HEK293 (cell line): ENCODE results near the gene MYO3A.

ENCODE experiments used
- CTCF ChIP-seq: fragments of 450-650 bp; formaldehyde crosslinking; IDR thresholded peaks from 2 replicates; pipeline ENCODE4 v1.5.1; 2016; ENCODE audit warnings: missing biosample characterization, missing genetic modification characterization
- ZIC2 ChIP-seq: fragments of 450-650 bp; formaldehyde crosslinking; IDR thresholded peaks from 2 replicates; pipeline ENCODE4 v1.5.1; 2016; ENCODE audit warnings: missing biosample characterization, missing genetic modification characterization
- ZNF221 ChIP-seq: fragments of 450-650 bp; formaldehyde crosslinking; IDR thresholded peaks from 2 replicates; pipeline ENCODE4 v1.5.1; 2017; ENCODE audit warnings: missing biosample characterization, missing genetic modification characterization, borderline replicate concordance
- ZNF426 ChIP-seq: fragments of 450-650 bp; formaldehyde crosslinking; IDR thresholded peaks from 2 replicates; pipeline ENCODE4 v1.5.1; 2017; ENCODE audit warnings: missing biosample characterization, missing genetic modification characterization, mild to moderate bottlenecking, inconsistent platforms, moderate library complexity
- ZNF529 ChIP-seq: fragments of 450-650 bp; formaldehyde crosslinking; IDR thresholded peaks from 2 replicates; pipeline ENCODE4 v1.5.1; 2017; ENCODE audit warnings: missing genetic modification characterization, missing biosample characterization; ENCODE audit not compliant: insufficient replicate concordance
- ZNF548 ChIP-seq: fragments of 450-650 bp; formaldehyde crosslinking; IDR thresholded peaks from 2 replicates; pipeline ENCODE4 v1.5.1; 2016; ENCODE audit warnings: missing biosample characterization, missing genetic modification characterization
- ZNF600 ChIP-seq: fragments of 450-650 bp; formaldehyde crosslinking; IDR thresholded peaks from 2 replicates; pipeline ENCODE4 v1.5.1; 2016; ENCODE audit warnings: missing biosample characterization, missing genetic modification characterization
- ZNF629 ChIP-seq: fragments of 450-650 bp; formaldehyde crosslinking; IDR thresholded peaks from 2 replicates; pipeline ENCODE4 v1.5.1; 2017; ENCODE audit warnings: missing biosample characterization, missing genetic modification characterization
- ZNF670 ChIP-seq: fragments of 450-650 bp; formaldehyde crosslinking; IDR thresholded peaks from 2 replicates; pipeline ENCODE4 v1.5.1; 2016; ENCODE audit warnings: missing biosample characterization, missing genetic modification characterization, low read depth
- ZNF76 ChIP-seq: fragments of 450-650 bp; formaldehyde crosslinking; IDR thresholded peaks from 2 replicates; pipeline ENCODE4; 2016; ENCODE audit warnings: low read depth, missing biosample characterization, missing genetic modification characterization, borderline replicate concordance
- TF ChIP-seq, protein P1 (sequence below): fragments of 450-650 bp; formaldehyde crosslinking; IDR thresholded peaks from 2 replicates; pipeline ENCODE4 v1.5.1; 2016; ENCODE audit warnings: missing biosample characterization, missing genetic modification characterization
- TF ChIP-seq, protein P2 (sequence below): fragments of 450-650 bp; formaldehyde crosslinking; IDR thresholded peaks from 2 replicates; pipeline ENCODE4 v1.5.1; 2016; ENCODE audit warnings: missing biosample characterization, missing genetic modification characterization, low read depth

- TF ChIP-seq ZNF529 (tag by site-specific recombination) (no peak), CTCF (no peak), ZNF629 (tag by site-specific recombination) (no peak), ZNF426 (no peak), ZNF670 (no peak), ZNF600 (no peak), ZIC2 (no peak), ZNF221 (tag by site-specific recombination) (no peak), ZNF548 (tag by site-specific recombination) (no peak), ZNF76 (tag by site-specific recombination) (no peak)
- TF ChIP-seq, protein P1, sequence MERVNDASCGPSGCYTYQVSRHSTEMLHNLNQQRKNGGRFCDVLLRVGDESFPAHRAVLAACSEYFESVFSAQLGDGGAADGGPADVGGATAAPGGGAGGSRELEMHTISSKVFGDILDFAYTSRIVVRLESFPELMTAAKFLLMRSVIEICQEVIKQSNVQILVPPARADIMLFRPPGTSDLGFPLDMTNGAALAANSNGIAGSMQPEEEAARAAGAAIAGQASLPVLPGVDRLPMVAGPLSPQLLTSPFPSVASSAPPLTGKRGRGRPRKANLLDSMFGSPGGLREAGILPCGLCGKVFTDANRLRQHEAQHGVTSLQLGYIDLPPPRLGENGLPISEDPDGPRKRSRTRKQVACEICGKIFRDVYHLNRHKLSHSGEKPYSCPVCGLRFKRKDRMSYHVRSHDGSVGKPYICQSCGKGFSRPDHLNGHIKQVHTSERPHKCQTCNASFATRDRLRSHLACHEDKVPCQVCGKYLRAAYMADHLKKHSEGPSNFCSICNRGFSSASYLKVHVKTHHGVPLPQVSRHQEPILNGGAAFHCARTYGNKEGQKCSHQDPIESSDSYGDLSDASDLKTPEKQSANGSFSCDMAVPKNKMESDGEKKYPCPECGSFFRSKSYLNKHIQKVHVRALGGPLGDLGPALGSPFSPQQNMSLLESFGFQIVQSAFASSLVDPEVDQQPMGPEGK, result no peak
- TF ChIP-seq, protein P2, sequence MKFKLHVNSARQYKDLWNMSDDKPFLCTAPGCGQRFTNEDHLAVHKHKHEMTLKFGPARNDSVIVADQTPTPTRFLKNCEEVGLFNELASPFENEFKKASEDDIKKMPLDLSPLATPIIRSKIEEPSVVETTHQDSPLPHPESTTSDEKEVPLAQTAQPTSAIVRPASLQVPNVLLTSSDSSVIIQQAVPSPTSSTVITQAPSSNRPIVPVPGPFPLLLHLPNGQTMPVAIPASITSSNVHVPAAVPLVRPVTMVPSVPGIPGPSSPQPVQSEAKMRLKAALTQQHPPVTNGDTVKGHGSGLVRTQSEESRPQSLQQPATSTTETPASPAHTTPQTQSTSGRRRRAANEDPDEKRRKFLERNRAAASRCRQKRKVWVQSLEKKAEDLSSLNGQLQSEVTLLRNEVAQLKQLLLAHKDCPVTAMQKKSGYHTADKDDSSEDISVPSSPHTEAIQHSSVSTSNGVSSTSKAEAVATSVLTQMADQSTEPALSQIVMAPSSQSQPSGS (tag by site-specific recombination), result no peak
These were observed 282.8 kb downstream of the MYO3A start, which contains the start of gene GAD2 for GRCh38 chr10:26216585-26217395.
